ENCODE data around the gene EIF3K.

Gene EIF3K

GRCh38 chr19:38658462-38659306, 39.7 kb downstream of the EIF3K start:
- Histone ChIP-seq H3K27ac (ENCODE audit: insufficient read depth, low read length, poor library complexity, severe bottlenecking) (no peak overlapping the region), H3K4me1 (ENCODE audit: control insufficient read depth, insufficient read depth, low read length, poor library complexity, severe bottlenecking) (peaks cover 42% of the 10 kb centered on the region), H3K4me3 (ENCODE audit: insufficient read depth, low read depth, low read length, poor library complexity, severe bottlenecking) (no peak overlapping the region), H3K27me3 (replicated peaks; ENCODE audit: control insufficient read depth, insufficient read depth, low read length, poor library complexity, severe bottlenecking) (no peaks in the 10 kb centered on the region), H3K9me3 (ENCODE audit: control insufficient read depth, low read length) (no peaks in the 10 kb centered on the region), H3K36me3 (ENCODE audit: control insufficient read depth, insufficient read depth, low read length) (no peaks in the 10 kb centered on the region)
- no peak for DNase-seq

- H3K4me3 ChIP-seq (ENCODE audit: insufficient read depth, low read depth, low read length, poor library complexity, severe bottlenecking) = no peak overlapping the region
- H3K27me3 ChIP-seq (replicated peaks; ENCODE audit: control insufficient read depth, insufficient read depth, low read length, poor library complexity, severe bottlenecking) = no peaks in the 10 kb centered on the region
- no peak for DNase-seq
- H3K27ac ChIP-seq (ENCODE audit: insufficient read depth, low read length, poor library complexity, severe bottlenecking) = no peak overlapping the region
- no peaks in the 10 kb centered on the region for H3K9me3 ChIP-seq (ENCODE audit: control insufficient read depth, low read length)
- H3K4me1 ChIP-seq (ENCODE audit: control insufficient read depth, insufficient read depth, low read length, poor library complexity, severe bottlenecking) = peaks cover 55% of the 10 kb centered on the region
- no peaks in the 10 kb centered on the region for H3K36me3 ChIP-seq (ENCODE audit: control insufficient read depth, insufficient read depth, low read length)
These were observed 41.7 kb downstream of the EIF3K start for GRCh38 chr19:38660724-38661123.

- H3K27ac ChIP-seq (ENCODE audit: insufficient read depth, low read length, poor library complexity, severe bottlenecking) = no peak overlapping the region
- H3K4me3 ChIP-seq (ENCODE audit: insufficient read depth, low read depth, low read length, poor library complexity, severe bottlenecking) = no peak overlapping the region
- no peaks in the 10 kb centered on the region for H3K9me3 ChIP-seq (ENCODE audit: control insufficient read depth, low read length)
- no peak for DNase-seq
- H3K27me3 ChIP-seq (replicated peaks; ENCODE audit: control insufficient read depth, insufficient read depth, low read length, poor library complexity, severe bottlenecking) = no peaks in the 10 kb centered on the region
- no peaks in the 10 kb centered on the region for H3K36me3 ChIP-seq (ENCODE audit: control insufficient read depth, insufficient read depth, low read length)
- H3K4me1 ChIP-seq (ENCODE audit: control insufficient read depth, insufficient read depth, low read length, poor library complexity, severe bottlenecking) = peaks cover 54% of the 10 kb centered on the region
These were observed 42.1 kb downstream of the EIF3K start for GRCh38 chr19:38661136-38661535.

- DNase-seq = no peak
- H3K9me3 ChIP-seq (ENCODE audit: control insufficient read depth, low read length) = no peaks in the 10 kb centered on the region
- H3K27ac ChIP-seq (ENCODE audit: insufficient read depth, low read length, poor library complexity, severe bottlenecking) = no peak overlapping the region
- no peaks in the 10 kb centered on the region for H3K27me3 ChIP-seq (replicated peaks; ENCODE audit: control insufficient read depth, insufficient read depth, low read length, poor library complexity, severe bottlenecking)
- H3K4me3 ChIP-seq (ENCODE audit: insufficient read depth, low read depth, low read length, poor library complexity, severe bottlenecking) = no peak overlapping the region
- no peaks in the 10 kb centered on the region for H3K36me3 ChIP-seq (ENCODE audit: control insufficient read depth, insufficient read depth, low read length)
- peaks cover 55% of the 10 kb centered on the region for H3K4me1 ChIP-seq (ENCODE audit: control insufficient read depth, insufficient read depth, low read length, poor library complexity, severe bottlenecking)
These were observed 43.0 kb downstream of the EIF3K start for GRCh38 chr19:38661996-38662395.

GRCh38 chr19:38662537-38663155, 43.7 kb downstream of the EIF3K start:
- H3K4me3 ChIP-seq (ENCODE audit: insufficient read depth, low read depth, low read length, poor library complexity, severe bottlenecking) = no peak overlapping the region
- H3K27ac ChIP-seq (ENCODE audit: insufficient read depth, low read length, poor library complexity, severe bottlenecking) = no peak overlapping the region
- DNase-seq = no peak
- H3K36me3 ChIP-seq (ENCODE audit: control insufficient read depth, insufficient read depth, low read length) = no peaks in the 10 kb centered on the region
- H3K4me1 ChIP-seq (ENCODE audit: control insufficient read depth, insufficient read depth, low read length, poor library complexity, severe bottlenecking) = peaks cover 55% of the 10 kb centered on the region
- no peaks in the 10 kb centered on the region for H3K9me3 ChIP-seq (ENCODE audit: control insufficient read depth, low read length)
- H3K27me3 ChIP-seq (replicated peaks; ENCODE audit: control insufficient read depth, insufficient read depth, low read length, poor library complexity, severe bottlenecking) = no peaks in the 10 kb centered on the region

- Histone ChIP-seq H3K9me3 (ENCODE audit: control insufficient read depth, low read length) (no peaks in the 10 kb centered on the region), H3K4me1 (ENCODE audit: control insufficient read depth, insufficient read depth, low read length, poor library complexity, severe bottlenecking) (peaks cover 54% of the 10 kb centered on the region)
- DNase-seq = no peak
These were observed 44.2 kb downstream of the EIF3K start for GRCh38 chr19:38663156-38663651.

GRCh38 chr19:38663957-38664502, 45.0 kb downstream of the EIF3K start:
- Histone ChIP-seq H3K4me3 (ENCODE audit: insufficient read depth, low read depth, low read length, poor library complexity, severe bottlenecking) (no peak overlapping the region), H3K36me3 (ENCODE audit: control insufficient read depth, insufficient read depth, low read length) (no peaks in the 10 kb centered on the region), H3K27me3 (replicated peaks; ENCODE audit: control insufficient read depth, insufficient read depth, low read length, poor library complexity, severe bottlenecking) (no peaks in the 10 kb centered on the region), H3K4me1 (ENCODE audit: control insufficient read depth, insufficient read depth, low read length, poor library complexity, severe bottlenecking) (peaks cover 49% of the 10 kb centered on the region), H3K9me3 (ENCODE audit: control insufficient read depth, low read length) (no peaks in the 10 kb centered on the region), H3K27ac (ENCODE audit: insufficient read depth, low read length, poor library complexity, severe bottlenecking) (no peak overlapping the region)
- no peak for DNase-seq

More at GRCh38 chr19:38663156-38663651, 44.2 kb downstream of the EIF3K start:
- Histone ChIP-seq H3K27me3 (replicated peaks; ENCODE audit: control insufficient read depth, insufficient read depth, low read length, poor library complexity, severe bottlenecking) (no peaks in the 10 kb centered on the region), H3K36me3 (ENCODE audit: control insufficient read depth, insufficient read depth, low read length) (no peaks in the 10 kb centered on the region), H3K27ac (ENCODE audit: insufficient read depth, low read length, poor library complexity, severe bottlenecking) (no peak overlapping the region), H3K4me3 (ENCODE audit: insufficient read depth, low read depth, low read length, poor library complexity, severe bottlenecking) (no peak overlapping the region)

GRCh38 chr19:38664503-38665211, 45.7 kb downstream of the EIF3K start:
- Histone ChIP-seq H3K27me3 (replicated peaks; ENCODE audit: control insufficient read depth, insufficient read depth, low read length, poor library complexity, severe bottlenecking) (no peaks in the 10 kb centered on the region), H3K4me1 (ENCODE audit: control insufficient read depth, insufficient read depth, low read length, poor library complexity, severe bottlenecking) (peaks cover 50% of the 10 kb centered on the region), H3K4me3 (ENCODE audit: insufficient read depth, low read depth, low read length, poor library complexity, severe bottlenecking) (no peak overlapping the region), H3K9me3 (ENCODE audit: control insufficient read depth, low read length) (no peaks in the 10 kb centered on the region), H3K36me3 (ENCODE audit: control insufficient read depth, insufficient read depth, low read length) (no peaks in the 10 kb centered on the region), H3K27ac (ENCODE audit: insufficient read depth, low read length, poor library complexity, severe bottlenecking) (no peak overlapping the region)
- DNase-seq = no peak

- Histone ChIP-seq H3K27ac (ENCODE audit: insufficient read depth, low read length, poor library complexity, severe bottlenecking) (no peak overlapping the region), H3K4me3 (ENCODE audit: insufficient read depth, low read depth, low read length, poor library complexity, severe bottlenecking) (no peak overlapping the region), H3K36me3 (ENCODE audit: control insufficient read depth, insufficient read depth, low read length) (no peaks in the 10 kb centered on the region), H3K27me3 (replicated peaks; ENCODE audit: control insufficient read depth, insufficient read depth, low read length, poor library complexity, severe bottlenecking) (no peaks in the 10 kb centered on the region), H3K9me3 (ENCODE audit: control insufficient read depth, low read length) (no peaks in the 10 kb centered on the region), H3K4me1 (ENCODE audit: control insufficient read depth, insufficient read depth, low read length, poor library complexity, severe bottlenecking) (peaks cover 57% of the 10 kb centered on the region)
- no peak for DNase-seq
These were observed 46.4 kb downstream of the EIF3K start for GRCh38 chr19:38665219-38665931.

Data from effector memory CD4-positive, alpha-beta T cell (primary cell).